HepG2 (cell line): ENCODE measurements around the gene PCDHB11. TPM values are rescaled to one million over a fixed set of nuclear protein-coding genes. Genes with fewer than 3 reads are reported as not detected.
"Not testable (repeated sequence)": the region's sequence is repeated elsewhere in the genome, so short reads cannot be mapped to it uniquely, and the experiment has no call there.

Experiments used
- ATAC-seq: fragments of 200-7000 bp; cut with Tn5 transposase; 3 replicates; pipeline ENCODE4 v1.9.1; 2020; ENCODE audit warnings: mild to moderate bottlenecking, moderate library complexity
- BruUV-seq: library from RNA; stranded (reverse); fragments of 400-500 nt; replicated peaks from 2 replicates; lab custom pipeline; 2021; lab: Mats Ljungman, UMichigan
- CTCF ChIA-PET: fragments of 300-600 bp; formaldehyde crosslinking; extraction: SDS; loops from one replicate; lab custom pipeline; 2021; ENCODE audit warnings: low total read pairs, inconsistent platforms, low intra/inter-chr PET ratio; lab: Yijun Ruan, JAX
- POLR2A ChIA-PET: fragments of 350-600 bp; sonication (Branson Sonifier 250); formaldehyde crosslinking; loops from one replicate; lab custom pipeline; 2020; ENCODE audit warnings: antibody characterized with exemption, inconsistent platforms; lab: Yijun Ruan, JAX
- DNase-seq: peaks from one replicate; pipeline ENCODE4 v3.0.0-alpha.2; 2015; ENCODE audit warnings: low spot score
- FAIRE-seq: peaks from 3 replicates; lab custom pipeline; 2011; peaks lifted over from hg19 to GRCh38; lab: Jason Lieb, UNC
- H2AFZ ChIP-seq: one replicate; pipeline ENCODE4 v1.6.1; 2011; ENCODE audit warnings: low read length, inconsistent platforms
- H3K27ac ChIP-seq: fragments of 300-600 bp; 3 replicates; pipeline ENCODE4 v1.8.0; 2011; ENCODE audit warnings: mixed run types, mild to moderate bottlenecking, mixed read lengths, low read length, inconsistent platforms; ENCODE audit not compliant: insufficient read depth; ENCODE audit errors: extremely low read length
- H3K27me3 ChIP-seq, 2 experiments: fragments of 200-600 bp in 1 of 2; 2 replicates in 1 of 2; 3 replicates in 1 of 2; pipeline versions ENCODE4 v1.6.0 to v1.8.0; 2011; ENCODE audit warnings: low read length in 2 of 2, mild to moderate bottlenecking in 2 of 2, moderate library complexity in 2 of 2, inconsistent platforms in 1 of 2; ENCODE audit not compliant: insufficient read depth in 2 of 2, control insufficient read depth in 1 of 2
- H3K36me3 ChIP-seq, 2 experiments: fragments of 200-600 bp in 1 of 2; replicated peaks in 1 of 2; 2 replicates in 1 of 2; 3 replicates in 1 of 2; pipeline versions ENCODE4 v1.5.1 to v1.8.0; 2011; ENCODE audit warnings: low read length in 2 of 2, inconsistent platforms in 1 of 2; ENCODE audit not compliant: insufficient read depth in 2 of 2, control insufficient read depth in 1 of 2
- H3K4me1 ChIP-seq: 2 replicates; pipeline ENCODE4 v1.5.1; 2012; ENCODE audit warnings: low read length, inconsistent platforms; ENCODE audit not compliant: insufficient read depth
- H3K4me2 ChIP-seq: 2 replicates; pipeline ENCODE4 v1.6.0; 2011; ENCODE audit warnings: low read depth, low read length, inconsistent platforms
- H3K4me3 ChIP-seq, 3 experiments: fragments of 200-600 bp in 1 of 3; sonication (generic), shearing (Covaris generic) in 1 of 3; replicated peaks in 1 of 3; 2 replicates each; pipeline ENCODE4 v1.5.1; 2011 to 2016; ENCODE audit warnings: low read length in 3 of 3, inconsistent platforms in 2 of 3, low read depth in 2 of 3, mild to moderate bottlenecking in 2 of 3, control low read depth in 1 of 3, mixed read lengths in 1 of 3; ENCODE audit not compliant: insufficient read depth in 1 of 3
- H3K79me2 ChIP-seq: one replicate; pipeline ENCODE4 v1.6.1; 2011; ENCODE audit warnings: low read length, inconsistent platforms; ENCODE audit not compliant: insufficient read depth
- H3K9ac ChIP-seq: 2 replicates; pipeline ENCODE4 v1.6.0; 2011; ENCODE audit warnings: mild to moderate bottlenecking, low read depth, low read length, inconsistent platforms; ENCODE audit not compliant: insufficient read depth
- H3K9me3 ChIP-seq: 2 replicates; pipeline ENCODE4 v1.5.1; 2012; ENCODE audit warnings: mild to moderate bottlenecking, low read length
- H4K20me1 ChIP-seq: 2 replicates; pipeline ENCODE4 v1.6.0; 2011; ENCODE audit warnings: inconsistent platforms, mild to moderate bottlenecking, low read length, moderate library complexity; ENCODE audit not compliant: insufficient read depth
- RERE ChIP-seq: IDR thresholded peaks from 2 replicates; pipeline ENCODE4 v1.6.1; 2016; ENCODE audit warnings: low read depth, missing genetic modification reagents, missing compliant biosample characterization
- ZNF513 ChIP-seq: sonication (generic); formaldehyde crosslinking; conservative IDR thresholded peaks from 2 replicates; pipeline ENCODE4 v1.5.0; 2020; ENCODE audit warnings: missing genetic modification reagents
- WGBS: methylation state at CpG from one replicate; pipeline ENCODE4 v1.1.6; 2017; ENCODE audit warnings: low lambda C conversion rate; 5-methylcytosine and 5-hydroxymethylcytosine counted together
- in situ Hi-C: cut with HindIII; loops from 2 replicates; pipeline ENCODE4 v1.10.0; 2017; ENCODE audit warnings: low pct_unique_long_range_greater_than_20kb; ENCODE audit not compliant: extremely low pct_ligation_motif_present
- intact Hi-C: fragments of 100-400 bp; cut with micrococcal nuclease; formaldehyde crosslinking; loops from one replicate; pipeline ENCODE4 v1.10.0; 2022; ENCODE audit not compliant: unreplicated experiment
- polyA plus RNA-seq, 8 experiments: library from polyadenylated mRNA; depleted of rRNA in 3 of 8; stranded (reverse) in 7 of 8; unstranded in 1 of 8; fragments of >200 nt; fragmentation: Illumina TruSeq in 4 of 8; extraction: Trizol in 4 of 8; gene quantifications; 2 replicates each; pipeline versions ENCODE4 v1.2.1 to v1.2.3, GENCODE V29; 2011 to 2016; ENCODE audit warnings: low read depth in 4 of 8, missing spikeins in 1 of 8, mixed read lengths in 1 of 8; ENCODE audit not compliant: insufficient read depth in 1 of 8
- total RNA-seq, 5 experiments: library from RNA; depleted of rRNA; stranded (reverse); fragments of >200 nt; fragmentation: Illumina TruSeq; extraction: Trizol; gene quantifications; 2 replicates each; pipeline ENCODE4 v1.2.3, GENCODE V29; 2016; ENCODE audit warnings: low read depth in 1 of 5

PCDHB11 gene
- total and polyA plus RNA-seq, 2 of the 13 experiments (the other 11 are each of a cell fraction or from before 2014, with no cell fraction given) = 0.07 TPM; not detected in 1

GRCh38 chr5:141189131-141189530 lies 10.3 kb upstream of the PCDHB11 start:
- H3K9me3 ChIP-seq, H3K9ac ChIP-seq, ATAC-seq, H3K4me3 ChIP-seq, H4K20me1 ChIP-seq, H3K27ac ChIP-seq, FAIRE-seq, DNase-seq, H2AFZ ChIP-seq, H3K4me1 ChIP-seq, CTCF ChIA-PET, H3K36me3 ChIP-seq, H3K79me2 ChIP-seq, intact Hi-C loops, POLR2A ChIA-PET, in situ Hi-C loops, H3K27me3 ChIP-seq, H3K4me2 ChIP-seq, BruUV-seq: not testable (repeated sequence)
- 84% methylated on average over 14 of the region's 35 CpGs for WGBS

- no peak within 1 kb of the TSS for H3K9ac ChIP-seq
- peaks cover 11% of the 10 kb centered on the region for H3K9me3 ChIP-seq
- no peak within 1 kb of the TSS for H3K4me3 ChIP-seq
- no peak within 1 kb of the TSS for H3K27ac ChIP-seq
- no peaks in the 10 kb centered on the region for H3K36me3 ChIP-seq
- intact Hi-C loops = no loop called here
- H3K4me1 ChIP-seq = no peaks in the 10 kb centered on the region
- peak within 1 kb of the TSS; percentile 12 for H2AFZ ChIP-seq
- 18% methylated on average over 10 of the region's 10 CpGs for WGBS
- BruUV-seq = no TSS peak
- H3K79me2 ChIP-seq = no peaks in the 10 kb centered on the region
- H3K4me2 ChIP-seq = no peak within 1 kb of the TSS
- no peaks in the 10 kb centered on the region for H4K20me1 ChIP-seq
- ATAC-seq = peak; percentile 71
- H3K27me3 ChIP-seq = no peaks in the 10 kb centered on the region
- peak; percentile 9 for DNase-seq
- in situ Hi-C loops = no loop called here
- FAIRE-seq = peak; percentile 53
- ChIA-PET CTCF (no interaction called here), POLR2A (no interaction called here)
- TF ChIP-seq RERE (CRISPR knock-in tag) (no peak), ZNF513 (CRISPR knock-in tag) (no peak)
Measured at GRCh38 chr5:141192110-141192725, 7.2 kb upstream of the PCDHB11 start, which contains the start of gene PCDHB10. Gene PCDHB10 (plus strand): TSS chr5:141192353. CDS start chr5:141192553, 200 bp downstream.
